PC-3 (cell line): ENCODE measurements around the gene ANKRD52.

ENCODE experiments used
- EZH2phosphoT487 ChIP-seq: fragments of 300-600 bp; sonication (generic); IDR thresholded peaks from 2 replicates; pipeline ENCODE4 v1.6.1; 2018; ENCODE audit warnings: mild to moderate bottlenecking, antibody characterized with exemption, low read length, borderline replicate concordance
- TF ChIP-seq, protein P1 (sequence below): fragments of 300-600 bp; sonication (generic); conservative IDR thresholded peaks from 2 replicates; pipeline ENCODE4 v1.5.1; 2017; ENCODE audit warnings: antibody characterized with exemption, low read depth, mild to moderate bottlenecking, low read length

- TF ChIP-seq, protein P1, sequence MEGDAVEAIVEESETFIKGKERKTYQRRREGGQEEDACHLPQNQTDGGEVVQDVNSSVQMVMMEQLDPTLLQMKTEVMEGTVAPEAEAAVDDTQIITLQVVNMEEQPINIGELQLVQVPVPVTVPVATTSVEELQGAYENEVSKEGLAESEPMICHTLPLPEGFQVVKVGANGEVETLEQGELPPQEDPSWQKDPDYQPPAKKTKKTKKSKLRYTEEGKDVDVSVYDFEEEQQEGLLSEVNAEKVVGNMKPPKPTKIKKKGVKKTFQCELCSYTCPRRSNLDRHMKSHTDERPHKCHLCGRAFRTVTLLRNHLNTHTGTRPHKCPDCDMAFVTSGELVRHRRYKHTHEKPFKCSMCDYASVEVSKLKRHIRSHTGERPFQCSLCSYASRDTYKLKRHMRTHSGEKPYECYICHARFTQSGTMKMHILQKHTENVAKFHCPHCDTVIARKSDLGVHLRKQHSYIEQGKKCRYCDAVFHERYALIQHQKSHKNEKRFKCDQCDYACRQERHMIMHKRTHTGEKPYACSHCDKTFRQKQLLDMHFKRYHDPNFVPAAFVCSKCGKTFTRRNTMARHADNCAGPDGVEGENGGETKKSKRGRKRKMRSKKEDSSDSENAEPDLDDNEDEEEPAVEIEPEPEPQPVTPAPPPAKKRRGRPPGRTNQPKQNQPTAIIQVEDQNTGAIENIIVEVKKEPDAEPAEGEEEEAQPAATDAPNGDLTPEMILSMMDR: no peak
- no peak for TF ChIP-seq EZH2phosphoT487
These were observed 22.7 kb upstream of the ANKRD52 start for GRCh38 chr12:56280849-56281248.
